ENCODE data around the gene RSRP1.

The RSRP1 gene

DNA sequence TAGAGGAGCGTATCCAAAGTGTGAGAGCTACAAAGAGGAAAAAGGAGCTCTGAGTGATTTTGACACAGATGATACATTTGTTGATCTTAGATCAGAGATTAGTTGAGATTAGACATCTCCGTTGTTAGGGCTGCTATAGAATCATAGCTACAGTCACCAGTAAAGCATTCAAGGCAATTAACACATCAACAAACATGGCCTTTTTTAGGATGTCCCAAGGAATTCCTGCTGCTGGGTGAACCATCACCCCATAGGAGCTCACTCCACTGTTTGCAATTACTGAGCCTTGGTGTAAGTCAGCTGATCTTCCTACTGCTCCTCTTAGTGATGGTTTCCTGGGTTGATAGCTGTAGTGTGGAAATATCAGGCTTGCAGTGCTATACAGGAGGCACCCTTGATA is 6.7 kb upstream of the RSRP1 start:
- no peak for DNase-seq (ENCODE audit: extremely low spot score)
- CTCF ChIA-PET, result no interaction called here
- TF ChIP-seq LEF1 (IDR thresholded peaks at IDR 0.05; ENCODE audit: borderline replicate concordance), result no peak
- TF ChIP-seq ARNT (IDR thresholded peaks at IDR 0.05), result no peak
- no peak for TF ChIP-seq L3MBTL2 (conservative IDR thresholded peaks at IDR 0.05)
- TF ChIP-seq NFRKB (IDR thresholded peaks at IDR 0.05), result no peak
- no peak for TF ChIP-seq ZNF384 (IDR thresholded peaks at IDR 0.05)
- no peak for TF ChIP-seq FOXK2 (IDR thresholded peaks at IDR 0.05)
- no peak for TF ChIP-seq SUZ12 (IDR thresholded peaks at IDR 0.05)
- no peak for TF ChIP-seq SP1 (IDR thresholded peaks at IDR 0.05)
- TF ChIP-seq HDGF (IDR thresholded peaks at IDR 0.05; ENCODE audit: borderline replicate concordance), result no peak
- no peak for TF ChIP-seq ELF4 (IDR thresholded peaks at IDR 0.05)
- TF ChIP-seq FOXA1 (IDR thresholded peaks at IDR 0.05), result no peak
- TF ChIP-seq CTBP1 (IDR thresholded peaks at IDR 0.05; ENCODE audit: borderline replicate concordance), result no peak
- no peak for TF ChIP-seq TARDBP (IDR thresholded peaks at IDR 0.05)
- no peak for TF ChIP-seq PKNOX1 (IDR thresholded peaks at IDR 0.05)
- TF ChIP-seq BHLHE40 (IDR thresholded peaks at IDR 0.05; ENCODE audit: borderline replicate concordance), result no peak
- no peak for TF ChIP-seq FOXM1 (IDR thresholded peaks at IDR 0.05; ENCODE audit: borderline replicate concordance)
- POLR2A ChIA-PET, result interaction anchor here (1.4 to 1.7 kb wide), 2 partner anchors 14 to 21 kb away, joined by 6 to 11 read pairs; partner anchors contain the start of gene SYF2

DNA sequence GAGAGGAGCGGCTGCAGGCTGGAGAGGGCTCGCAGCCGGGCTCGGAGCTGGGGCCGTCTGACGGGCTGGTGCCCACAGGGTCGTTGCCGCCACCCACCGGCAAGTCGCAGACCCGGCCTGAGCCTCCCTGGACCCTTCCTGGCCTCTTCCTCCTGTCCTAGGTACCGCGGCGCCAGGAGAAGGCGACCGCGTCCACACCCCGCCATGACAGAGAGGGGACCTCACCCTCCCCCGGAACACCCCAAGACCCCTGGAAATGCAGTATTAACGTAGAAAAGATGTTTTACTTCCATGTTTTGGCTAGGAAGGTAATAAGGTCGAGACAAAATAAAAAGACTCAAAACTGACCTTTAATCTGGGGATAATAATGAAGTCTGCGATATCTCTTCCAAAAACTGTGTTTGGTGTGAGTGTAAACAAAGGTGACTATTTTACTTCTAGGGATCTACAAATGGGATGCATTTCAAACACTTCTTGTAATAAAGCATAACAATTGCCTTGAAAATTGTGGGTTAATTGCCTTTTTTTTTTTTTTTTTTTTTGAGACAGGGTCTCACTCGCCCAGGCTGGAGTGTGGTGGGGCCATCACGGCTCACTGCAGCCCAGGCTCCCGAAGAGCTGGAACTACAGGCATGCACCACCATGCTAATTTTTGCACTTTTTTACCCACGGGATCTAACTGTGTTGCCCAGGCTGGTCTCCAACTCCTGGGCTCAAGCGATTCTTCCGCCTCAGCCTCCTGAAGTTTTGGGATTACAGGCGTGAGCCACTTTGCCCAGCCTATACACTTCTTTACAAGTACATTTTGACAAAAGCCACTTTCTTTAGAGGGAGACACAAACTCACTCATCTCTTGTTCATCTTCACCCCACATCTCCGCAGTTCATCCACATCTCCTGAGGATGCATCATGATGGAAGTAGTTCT is 838 bp upstream of the RSRP1 start:
- POLR2A ChIA-PET, result interaction anchor here (0.5 to 2.4 kb wide), 15 partner anchors 8 to 351 kb away, joined by 3 to 45 read pairs (median 3); partner anchors contain the start of gene SYF2
- TF ChIP-seq L3MBTL2 (conservative IDR thresholded peaks at IDR 0.05), result no peak
- no peak for TF ChIP-seq NFRKB (IDR thresholded peaks at IDR 0.05)
- no peak for TF ChIP-seq ZNF384 (IDR thresholded peaks at IDR 0.05)
- no peak for TF ChIP-seq FOXA1 (IDR thresholded peaks at IDR 0.05)
- TF ChIP-seq ARNT (IDR thresholded peaks at IDR 0.05), result no peak
- TF ChIP-seq CTBP1 (IDR thresholded peaks at IDR 0.05; ENCODE audit: borderline replicate concordance), result no peak
- TF ChIP-seq LEF1 (IDR thresholded peaks at IDR 0.05; ENCODE audit: borderline replicate concordance), result no peak
- TF ChIP-seq PKNOX1 (IDR thresholded peaks at IDR 0.05), result no peak
- TF ChIP-seq FOXM1 (IDR thresholded peaks at IDR 0.05; ENCODE audit: borderline replicate concordance), result no peak
- no peak for TF ChIP-seq SUZ12 (IDR thresholded peaks at IDR 0.05)
- no peak for TF ChIP-seq TARDBP (IDR thresholded peaks at IDR 0.05)
- TF ChIP-seq BHLHE40 (IDR thresholded peaks at IDR 0.05; ENCODE audit: borderline replicate concordance), result no peak
- no peak for TF ChIP-seq HDGF (IDR thresholded peaks at IDR 0.05; ENCODE audit: borderline replicate concordance)
- TF ChIP-seq SP1 (IDR thresholded peaks at IDR 0.05), result no peak
- CTCF ChIA-PET, result interaction anchor here (0.7 kb wide), 1 partner anchor 1514 kb away, joined by 3 read pairs; no protein-coding TSS in a partner anchor
- DNase-seq (ENCODE audit: extremely low spot score), result no peak

- ChIA-PET CTCF (no interaction called here), POLR2A (interaction anchor here (1.0 to 4.0 kb wide), 8 partner anchors 7 to 352 kb away, joined by 3 to 45 read pairs (median 11); partner anchors contain the start of gene SYF2)
- peak; percentile 14 for DNase-seq (ENCODE audit: extremely low spot score)
- TF ChIP-seq CTBP1 (IDR thresholded peaks at IDR 0.05; ENCODE audit: borderline replicate concordance), result no peak
- TF ChIP-seq NFRKB (IDR thresholded peaks at IDR 0.05), result no peak
- TF ChIP-seq PKNOX1 (IDR thresholded peaks at IDR 0.05), result no peak
- no peak for TF ChIP-seq SP1 (IDR thresholded peaks at IDR 0.05)
- no peak for TF ChIP-seq TARDBP (IDR thresholded peaks at IDR 0.05)
- no peak for TF ChIP-seq L3MBTL2 (conservative IDR thresholded peaks at IDR 0.05)
- no peak for TF ChIP-seq ZNF384 (IDR thresholded peaks at IDR 0.05)
- TF ChIP-seq FOXM1 (IDR thresholded peaks at IDR 0.05; ENCODE audit: borderline replicate concordance), result no peak
Measured at GRCh38 chr1:25246600-25247023, 642 bp downstream of the RSRP1 start.

DNA sequence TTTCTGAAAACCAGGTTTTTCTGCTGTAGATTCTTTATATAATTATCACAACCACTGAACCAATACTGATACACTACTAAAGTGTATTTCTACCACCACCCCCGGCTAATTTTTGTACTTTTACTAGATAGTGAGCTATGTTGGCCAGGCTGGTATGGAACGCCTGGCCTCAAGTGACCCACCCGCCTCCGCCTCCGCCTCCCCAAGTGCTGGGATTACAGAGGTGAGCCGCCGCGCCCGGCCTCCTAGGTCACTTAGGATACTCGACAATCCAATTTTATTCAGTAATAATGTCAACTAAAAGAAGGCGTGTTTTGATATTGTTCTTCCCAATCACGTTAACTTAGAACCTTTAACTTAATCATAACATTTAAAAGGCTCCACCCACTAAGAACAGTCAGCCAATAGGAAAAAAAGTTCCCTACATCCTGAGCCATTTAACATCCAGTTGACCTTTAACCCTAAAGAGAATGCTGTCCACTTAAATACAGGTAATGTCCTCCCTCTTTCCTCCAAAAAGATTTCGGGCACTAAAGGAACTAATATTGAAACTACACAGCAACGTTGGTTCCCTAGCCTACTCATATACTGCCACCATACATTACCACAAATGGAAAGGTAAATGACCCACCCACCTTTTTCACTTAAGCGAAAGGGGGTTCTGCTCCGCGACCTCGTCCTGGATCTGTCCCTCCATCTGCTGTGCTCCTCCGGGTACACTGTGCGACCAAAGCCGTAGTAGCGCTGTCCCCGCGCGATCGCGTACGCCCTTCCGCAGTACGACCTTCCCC is 1.2 kb downstream of the RSRP1 start:
- ChIA-PET CTCF (no interaction called here), POLR2A (interaction anchor here (0.7 to 4.0 kb wide), 2 partner anchors 14 to 778 kb away, joined by 3 to 33 read pairs; partner anchors contain the start of gene SYF2)
- DNase-seq (ENCODE audit: extremely low spot score), result peak; percentile 19
- TF ChIP-seq FOXA1 (IDR thresholded peaks at IDR 0.05) (no peak), SP1 (IDR thresholded peaks at IDR 0.05) (no peak), HDGF (IDR thresholded peaks at IDR 0.05; ENCODE audit: borderline replicate concordance) (no peak), CTBP1 (IDR thresholded peaks at IDR 0.05; ENCODE audit: borderline replicate concordance) (no peak), LEF1 (IDR thresholded peaks at IDR 0.05; ENCODE audit: borderline replicate concordance) (no peak), NFRKB (IDR thresholded peaks at IDR 0.05) (no peak)

- TF ChIP-seq HDGF (IDR thresholded peaks at IDR 0.05; ENCODE audit: borderline replicate concordance) (no peak), SUZ12 (IDR thresholded peaks at IDR 0.05) (no peak), CTBP1 (IDR thresholded peaks at IDR 0.05; ENCODE audit: borderline replicate concordance) (no peak), SP1 (IDR thresholded peaks at IDR 0.05) (no peak), ARNT (IDR thresholded peaks at IDR 0.05) (no peak), TARDBP (IDR thresholded peaks at IDR 0.05) (no peak), L3MBTL2 (conservative IDR thresholded peaks at IDR 0.05) (no peak), FOXK2 (IDR thresholded peaks at IDR 0.05) (no peak), PKNOX1 (IDR thresholded peaks at IDR 0.05) (no peak), LEF1 (IDR thresholded peaks at IDR 0.05; ENCODE audit: borderline replicate concordance) (no peak)
- ChIA-PET POLR2A (interaction anchor here (0.7 to 4.0 kb wide), 2 partner anchors 13 to 779 kb away, joined by 3 to 33 read pairs; partner anchors contain the start of gene SYF2), CTCF (no interaction called here)
- no peak for DNase-seq (ENCODE audit: extremely low spot score)
Measured at GRCh38 chr1:25245393-25245792, 1.9 kb downstream of the RSRP1 start.
